GM18873 (cell line): ENCODE results near the gene NFKBIA.
"Not testable (repeated sequence)": the region's sequence is repeated elsewhere in the genome, so short reads cannot be mapped to it uniquely, and the experiment has no call there.

Experiments used
- ATAC-seq: cut with Tn5 transposase; IDR thresholded peaks from one replicate; pipeline ENCODE4 v1.9.1; 2021; ENCODE audit warnings: mild to moderate bottlenecking, moderate library complexity, moderate number of reproducible peaks; ENCODE audit not compliant: unreplicated experiment, low FRiP score

NFKBIA gene

DNA sequence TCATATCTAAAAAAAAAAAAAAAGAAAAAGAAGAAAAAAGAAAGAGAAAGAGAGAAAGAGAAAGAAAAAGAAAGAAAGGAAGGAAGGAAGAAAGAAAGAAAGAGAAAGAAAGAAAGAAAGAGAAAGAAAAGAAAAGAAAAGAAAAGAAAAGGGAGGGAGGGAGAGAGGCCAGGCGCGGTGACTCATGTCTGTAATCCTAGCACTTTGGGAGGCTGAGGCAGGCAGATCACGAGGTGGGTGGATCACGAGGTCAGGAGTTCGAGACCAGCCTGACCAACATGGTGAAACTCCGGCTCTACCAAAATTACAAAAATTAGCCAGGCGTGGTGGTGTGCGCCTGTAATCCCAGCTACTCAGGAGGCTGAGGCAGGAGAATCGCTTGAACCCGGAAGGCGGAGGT is 31.3 kb downstream of the NFKBIA start:
- not testable (repeated sequence) for ATAC-seq

DNA sequence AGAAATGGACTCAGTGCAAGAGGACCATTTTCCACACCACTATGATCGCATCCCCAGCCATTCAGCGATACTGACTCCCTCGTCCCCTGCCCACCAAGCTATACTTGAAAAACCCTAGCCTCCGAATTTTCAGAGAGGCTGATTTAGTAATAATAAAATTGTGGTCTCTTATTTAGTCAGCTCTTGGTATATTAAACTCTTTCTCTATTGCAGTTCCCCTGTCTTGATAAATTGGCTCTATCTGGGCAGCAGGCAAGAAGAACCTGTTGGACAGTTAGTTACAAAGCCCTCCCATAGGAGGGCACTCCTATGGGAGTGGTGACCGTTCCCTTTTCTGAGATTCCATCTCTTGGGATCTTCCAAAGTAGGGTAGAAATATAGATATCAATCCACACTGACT is 33.6 kb downstream of the NFKBIA start:
- no peak for ATAC-seq

DNA sequence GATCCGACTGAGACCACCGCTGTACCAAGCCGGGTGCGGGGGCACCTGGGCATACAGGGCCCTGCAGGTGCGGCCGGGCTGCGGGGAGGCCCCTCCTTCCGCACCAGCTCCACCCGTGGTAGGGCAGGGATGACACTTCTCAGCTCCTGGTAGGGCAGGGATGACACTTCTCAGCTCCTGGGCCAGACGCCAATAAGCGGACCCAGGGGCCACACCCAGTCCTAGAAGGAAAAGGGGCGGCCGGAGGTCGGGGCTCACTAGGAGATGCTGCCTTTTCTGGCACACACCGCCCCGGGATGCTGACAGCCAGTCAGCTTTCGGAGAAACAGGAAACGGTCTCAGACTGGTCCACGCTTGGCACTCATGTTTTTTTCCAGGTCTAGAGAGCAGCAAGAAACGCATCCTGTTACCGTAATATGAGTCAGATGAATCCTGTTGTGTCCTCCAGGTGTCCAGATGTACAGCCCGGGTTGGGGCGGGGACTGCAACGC is 34.8 kb downstream of the NFKBIA start:
- no peak for ATAC-seq

DNA sequence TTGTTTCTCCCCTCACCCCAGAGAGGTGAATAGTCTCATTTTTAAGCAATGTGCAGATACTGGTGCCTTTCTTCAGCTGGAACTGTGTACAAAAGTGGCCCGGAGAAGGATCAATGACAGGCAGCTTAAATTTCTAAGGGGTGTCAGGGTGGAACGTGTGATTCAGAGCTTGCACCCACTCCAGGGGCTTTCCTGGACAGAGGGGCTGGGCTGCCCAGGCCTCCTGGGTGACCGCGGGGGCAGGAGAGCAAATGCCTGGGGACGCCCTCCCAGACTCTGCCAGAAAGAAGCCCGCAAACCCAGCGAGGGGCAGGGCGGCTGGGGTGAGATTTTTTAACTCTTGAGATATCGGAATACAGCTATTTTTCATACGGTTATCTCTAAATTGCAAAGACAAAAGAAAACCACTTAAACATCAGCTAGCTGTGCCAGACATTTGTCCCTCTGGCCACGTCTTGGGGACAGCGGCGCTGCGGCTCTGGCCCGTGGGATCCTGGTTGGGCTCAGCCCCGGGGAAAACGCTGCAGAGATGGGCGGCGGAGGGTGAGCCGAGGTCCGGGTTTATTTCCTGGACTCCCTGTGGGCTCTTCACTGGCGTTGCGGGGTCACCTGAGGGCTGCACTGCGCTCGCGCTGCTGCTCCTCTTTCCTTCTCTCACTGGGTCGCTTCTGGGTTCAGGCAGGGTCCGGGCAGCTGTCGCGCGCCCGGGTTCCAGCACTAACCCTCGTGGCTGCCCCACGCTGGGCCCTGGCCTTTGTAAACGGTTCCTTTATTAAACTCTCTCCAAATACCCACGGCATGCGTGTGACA is 35.8 kb downstream of the NFKBIA start:
- ATAC-seq: no peak

DNA sequence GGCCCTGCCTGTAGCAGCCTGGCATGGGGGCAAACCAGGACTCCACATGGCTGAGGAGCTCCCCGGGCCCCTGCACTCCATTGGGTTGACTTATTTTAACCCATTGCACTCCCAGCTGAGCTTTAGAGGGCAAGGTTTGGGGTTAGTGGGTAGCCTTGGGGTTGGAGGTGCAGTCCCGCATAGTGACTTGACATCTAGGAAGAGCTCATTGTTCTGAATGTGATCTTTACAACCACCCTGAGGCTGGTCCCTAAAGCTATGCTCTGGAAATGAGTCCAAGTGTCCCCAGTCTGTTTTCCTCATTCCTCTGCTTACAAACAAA is 36.4 kb downstream of the NFKBIA start:
- no peak for ATAC-seq

DNA sequence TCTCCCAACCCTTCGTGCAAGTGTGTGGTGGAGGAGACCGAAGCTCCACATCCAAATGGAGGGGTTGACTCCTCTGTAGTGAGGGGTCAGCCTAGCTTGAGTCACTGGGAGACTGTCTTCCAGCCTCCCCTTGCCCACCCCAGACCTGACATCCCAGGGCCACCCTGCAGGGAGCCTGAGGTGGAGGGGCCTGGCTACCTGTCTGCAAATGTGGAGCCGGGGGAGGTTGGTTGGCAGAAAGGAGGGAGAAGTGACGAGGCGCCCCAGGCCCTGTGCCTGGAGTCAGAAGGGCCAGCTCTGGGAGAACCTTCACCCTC is 37.5 kb downstream of the NFKBIA start:
- no peak for ATAC-seq

DNA sequence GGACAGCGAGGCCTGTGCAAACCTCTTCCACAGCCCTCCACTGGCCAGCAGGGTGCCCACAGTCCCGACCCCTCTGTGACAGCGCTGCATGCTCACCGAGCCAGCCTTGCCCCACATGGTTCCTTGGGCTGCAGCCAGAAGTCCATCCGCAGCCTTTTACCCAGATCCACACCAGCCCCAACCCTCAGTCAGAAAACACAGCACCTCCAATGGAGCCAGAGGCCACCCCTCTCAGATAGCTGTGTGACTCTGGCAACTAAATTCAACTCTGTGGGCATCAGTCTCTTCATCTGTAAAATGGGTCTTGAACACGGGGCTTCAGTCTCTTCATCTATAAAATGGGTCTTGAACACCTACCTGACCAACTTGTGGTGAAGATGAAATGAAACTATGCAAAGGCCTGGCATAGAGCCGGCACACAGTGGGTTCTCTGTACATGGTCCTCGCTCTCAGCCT is 38.0 kb downstream of the NFKBIA start:
- ATAC-seq: no peak

DNA sequence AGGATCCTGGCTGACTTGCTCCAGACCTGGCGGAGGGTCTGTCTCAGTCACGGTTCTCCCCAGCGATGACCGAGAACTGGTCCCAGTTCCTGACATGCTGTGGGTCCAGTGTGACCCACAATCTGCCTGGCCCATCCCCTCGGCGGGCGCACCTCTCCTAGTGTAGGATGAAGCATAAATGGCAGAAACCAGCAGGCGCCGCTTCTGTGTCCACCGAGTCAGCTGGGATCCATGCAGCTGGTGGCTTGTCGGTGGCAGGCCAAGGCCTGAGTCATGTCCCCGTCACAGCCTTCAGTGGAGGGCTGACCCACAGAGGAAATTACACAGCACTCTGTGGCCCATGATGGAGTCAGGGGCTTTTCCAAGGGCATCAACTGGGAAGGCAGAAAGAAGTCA is 38.5 kb downstream of the NFKBIA start:
- no peak for ATAC-seq

DNA sequence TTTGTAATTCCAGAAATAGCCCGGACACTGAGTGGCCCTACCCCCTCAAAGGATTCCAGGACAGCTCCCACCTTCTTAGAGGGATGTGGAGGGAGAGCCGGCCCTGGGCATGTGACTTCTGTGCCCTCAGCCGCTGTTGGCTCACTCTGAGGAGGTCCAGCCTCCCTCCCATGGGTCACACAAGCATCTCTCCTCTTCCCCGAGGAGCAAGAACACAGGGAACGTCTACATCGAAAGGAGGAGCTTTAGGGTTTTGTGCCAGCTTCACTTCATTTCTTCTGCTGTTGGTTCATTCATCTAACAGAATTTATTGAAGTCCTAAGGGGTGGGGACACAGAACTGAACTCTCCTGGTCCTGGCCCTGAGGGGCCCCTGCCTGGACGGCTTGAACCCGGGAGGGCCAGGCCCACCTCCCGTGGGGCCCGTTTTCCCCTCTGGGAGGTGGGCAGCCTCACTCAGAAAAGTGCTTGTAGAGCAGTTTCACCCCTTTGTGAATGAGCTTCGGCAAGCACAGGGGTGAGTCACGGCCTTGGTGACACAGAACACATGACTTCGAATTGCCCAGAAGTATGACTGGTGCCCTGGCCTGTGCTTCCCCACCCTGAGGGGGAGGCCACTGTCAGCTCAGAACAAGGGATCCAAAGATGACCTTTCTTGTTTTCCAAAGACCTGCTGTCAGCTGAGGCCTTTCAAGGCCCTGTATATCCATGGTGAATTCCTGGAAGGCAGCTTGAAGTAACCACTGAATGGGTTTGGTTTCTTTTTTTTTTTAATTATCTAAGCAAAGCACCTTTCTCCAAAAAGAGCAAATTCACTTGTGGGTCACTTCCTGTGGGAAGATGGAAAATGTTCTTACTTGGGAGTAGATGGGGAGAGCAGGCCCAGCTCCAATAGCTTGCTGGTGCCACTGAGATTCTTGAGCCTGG is 39.2 kb downstream of the NFKBIA start:
- no peak for ATAC-seq

DNA sequence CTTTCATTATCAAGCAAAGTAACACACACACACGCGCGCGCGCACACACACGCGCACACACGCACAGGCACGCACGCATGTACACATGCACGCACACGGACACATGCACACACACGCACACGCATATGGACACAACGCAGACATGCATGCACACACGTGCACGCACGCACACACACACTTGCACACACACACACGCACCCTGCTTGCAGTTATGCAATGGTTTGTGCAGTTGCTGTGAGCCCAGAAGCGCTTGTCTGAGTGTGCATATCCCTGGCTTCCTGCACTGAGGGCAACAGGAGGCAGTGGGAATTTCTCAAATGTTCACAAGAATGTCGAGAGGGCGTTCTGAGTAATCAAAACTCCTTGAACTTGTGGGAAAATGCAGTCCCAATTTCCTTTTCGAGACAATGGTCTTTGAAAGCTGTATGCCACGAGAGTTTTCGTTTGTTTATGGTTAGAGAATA is 41.6 kb downstream of the NFKBIA start:
- ATAC-seq: no peak

DNA sequence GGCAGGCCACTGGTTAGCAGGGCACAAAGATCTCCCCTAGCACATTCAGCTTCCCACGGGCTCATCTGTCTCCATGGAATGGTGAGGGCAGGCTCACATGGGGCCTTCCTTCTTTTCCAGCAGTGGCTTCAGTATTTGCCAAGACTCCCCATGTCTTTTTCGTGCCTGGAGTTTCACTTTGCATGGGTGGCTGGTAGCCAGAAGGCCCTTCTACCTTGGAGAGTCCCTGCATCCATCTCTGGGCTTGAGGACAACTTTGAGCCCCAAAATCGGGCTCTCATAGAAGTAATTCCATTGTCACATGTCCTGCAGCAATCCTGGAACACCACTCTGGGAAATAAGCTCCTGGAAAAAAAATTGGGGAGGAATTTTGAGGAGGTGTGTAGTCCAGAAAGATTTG is 42.1 kb downstream of the NFKBIA start:
- ATAC-seq: no peak

DNA sequence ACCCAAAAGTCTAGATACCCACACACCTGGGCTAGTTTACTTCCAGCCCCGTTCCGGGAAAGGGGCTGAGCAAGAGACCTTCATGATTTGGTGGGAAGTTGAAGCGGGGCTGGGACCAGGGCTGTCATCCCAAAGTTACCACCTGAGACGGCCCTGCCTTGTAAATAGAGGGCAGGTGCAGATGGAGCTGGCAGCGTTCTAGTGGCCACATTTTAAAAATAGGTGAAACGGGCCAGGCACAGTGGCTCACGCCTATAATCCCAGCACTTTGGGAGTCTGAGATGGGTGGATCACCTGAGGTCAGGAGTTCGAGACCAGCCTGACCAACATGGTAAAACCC is 43.4 kb downstream of the NFKBIA start:
- no peak for ATAC-seq

DNA sequence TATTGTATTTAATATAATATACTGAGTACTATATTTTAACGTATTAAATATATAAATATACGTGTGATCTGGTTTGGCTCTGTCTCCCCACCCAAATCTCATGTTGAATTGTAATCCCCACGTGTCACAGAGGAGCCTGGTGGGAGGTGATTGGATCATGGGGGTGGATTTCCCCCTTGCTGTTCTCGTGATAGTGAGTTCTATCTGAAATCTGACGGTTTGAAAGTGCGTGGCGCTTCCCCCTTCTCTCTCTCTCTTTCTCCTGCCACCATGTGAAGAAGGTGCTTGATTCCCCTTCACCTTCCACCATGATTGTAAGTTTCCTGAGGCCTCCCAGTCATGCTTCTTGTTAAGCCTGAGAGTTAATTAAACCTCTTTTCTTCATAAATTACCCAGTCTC is 44.9 kb downstream of the NFKBIA start:
- not testable (repeated sequence) for ATAC-seq

DNA sequence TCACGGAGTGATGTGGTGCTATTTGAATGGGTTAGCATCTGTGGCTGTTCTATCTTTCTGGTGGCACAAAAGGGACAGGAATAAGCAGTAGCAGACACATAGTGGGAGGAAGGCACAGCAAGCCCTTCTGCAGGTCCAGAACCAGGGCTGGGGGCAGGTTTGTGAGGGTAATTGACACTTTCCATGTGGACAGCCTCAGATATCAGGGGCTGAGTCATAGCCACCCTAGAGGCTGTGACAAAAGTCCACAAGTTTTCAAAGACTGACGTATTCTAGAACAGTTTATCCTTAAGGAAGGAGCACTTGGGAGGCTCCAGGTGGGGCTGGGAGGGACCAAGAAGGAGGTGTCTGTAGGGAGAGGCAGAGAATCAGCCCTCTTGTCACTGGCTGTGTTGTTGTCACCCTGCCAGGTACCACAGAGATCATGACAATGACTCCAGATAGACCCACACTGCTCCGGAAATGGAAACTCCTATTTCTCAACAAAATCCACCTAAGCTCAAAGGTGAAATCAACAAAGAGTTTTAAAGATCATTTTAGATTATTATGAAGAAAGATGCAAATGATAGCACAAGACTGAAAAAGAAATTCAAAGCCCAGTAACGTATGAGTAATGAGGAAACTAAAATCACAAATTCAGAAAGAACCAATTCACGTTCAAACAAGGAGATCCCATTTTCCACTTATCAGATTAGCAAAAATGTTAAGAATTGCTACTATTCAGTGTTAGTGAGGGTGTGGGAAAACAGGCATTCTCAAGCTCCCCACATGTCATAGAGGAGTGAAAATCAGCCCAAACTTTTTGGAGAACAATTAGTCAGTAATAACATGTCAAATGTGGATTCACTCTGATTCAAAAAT is 48.3 kb downstream of the NFKBIA start:
- ATAC-seq: no peak

DNA sequence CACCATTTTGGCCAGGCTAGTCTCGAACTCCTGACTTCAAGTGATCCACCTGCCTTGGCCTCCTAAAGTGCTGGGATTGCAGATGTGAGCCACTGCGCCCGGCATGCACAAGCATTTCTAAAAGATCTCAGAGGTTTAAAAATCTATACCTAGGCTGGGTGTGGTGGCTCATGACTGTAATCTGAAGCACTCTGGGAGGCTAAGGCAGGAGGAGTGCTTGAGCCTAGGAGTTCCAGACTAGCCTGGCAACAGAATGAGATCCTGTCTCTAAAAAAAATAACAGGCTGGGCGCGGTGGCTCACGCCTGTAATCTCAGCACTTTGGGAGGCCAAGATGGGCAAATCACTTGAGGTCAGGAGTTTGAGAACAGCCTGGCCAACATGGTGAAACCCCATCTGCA is 49.3 kb downstream of the NFKBIA start:
- not testable (repeated sequence) for ATAC-seq

DNA sequence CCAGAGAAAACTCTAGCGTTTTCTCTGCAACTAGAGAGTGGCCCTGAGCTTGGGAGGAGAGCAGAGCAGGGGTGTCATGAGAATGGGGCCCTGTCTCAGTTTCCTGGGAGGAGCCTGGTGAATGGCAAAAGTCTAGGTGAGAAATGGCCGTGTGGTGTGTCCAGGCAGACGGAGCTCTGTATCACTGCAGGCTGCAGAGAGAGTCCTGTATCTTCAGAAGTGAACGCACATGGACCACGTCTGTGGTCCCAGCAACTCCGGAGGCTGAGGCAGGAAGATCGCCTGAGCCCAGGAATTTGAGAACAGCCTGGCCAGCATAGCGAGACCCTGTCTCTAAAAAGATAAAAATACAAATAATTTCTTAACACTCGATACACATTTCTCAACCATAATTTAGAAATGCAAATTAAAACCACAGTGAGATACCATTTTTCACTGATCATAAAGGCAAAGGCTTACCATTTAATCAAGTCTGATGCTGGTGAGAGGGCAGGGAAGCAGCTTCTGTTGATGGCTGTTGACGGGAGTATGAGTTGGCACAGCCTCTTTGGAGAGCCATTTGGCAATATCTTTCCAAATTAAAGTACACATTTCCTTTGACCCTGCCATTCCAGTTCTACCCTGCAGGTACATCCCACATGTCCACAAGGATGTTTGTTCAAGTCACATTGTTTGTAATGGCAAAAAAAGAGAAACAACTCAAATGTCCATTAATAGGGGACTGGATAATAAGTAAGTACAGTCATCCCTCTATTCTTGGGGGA is 51.0 kb downstream of the NFKBIA start:
- no peak for ATAC-seq

DNA sequence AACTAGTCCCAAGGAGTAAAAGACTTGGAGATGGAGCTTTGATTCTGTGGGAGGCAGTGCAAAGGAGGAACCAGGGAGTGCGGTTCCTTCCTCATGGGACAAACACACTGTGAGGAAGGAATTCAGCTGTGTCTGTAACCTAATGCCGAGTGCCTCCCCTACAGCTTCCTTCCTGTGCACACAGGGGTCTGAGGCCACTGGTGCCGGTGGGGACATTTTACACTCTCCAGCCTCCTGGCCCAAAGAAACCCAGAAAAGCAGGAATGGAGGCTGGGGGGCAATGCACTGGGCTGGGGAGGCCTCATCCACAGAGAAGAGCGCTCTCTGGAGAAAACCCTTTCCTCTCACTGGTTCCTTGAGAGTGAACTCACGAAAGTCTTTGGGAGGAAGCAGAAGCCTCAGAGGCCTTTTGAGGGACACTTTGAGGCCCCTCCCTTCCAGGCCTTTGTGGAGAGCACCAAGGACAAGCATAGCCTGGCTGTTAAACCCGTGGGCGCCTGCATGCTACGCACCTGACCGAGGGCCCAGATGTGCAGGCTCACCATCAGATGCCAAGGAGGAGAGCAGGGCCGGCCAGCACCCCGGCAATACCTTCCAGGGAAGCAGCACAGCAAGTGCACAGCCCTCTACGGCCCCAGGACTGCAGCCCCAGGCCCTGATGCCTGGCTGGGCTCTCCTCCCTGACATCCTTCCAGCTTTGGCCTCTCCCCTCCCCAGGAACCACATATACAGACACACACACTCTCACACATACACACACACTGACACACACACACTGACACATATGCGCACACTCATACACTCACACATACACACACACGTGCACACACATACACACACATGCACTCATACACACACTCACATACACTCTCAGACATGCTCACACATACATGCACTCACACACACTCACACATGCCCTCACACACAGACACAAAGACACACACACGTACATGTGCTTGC is 52.0 kb downstream of the NFKBIA start:
- ATAC-seq: no peak

DNA sequence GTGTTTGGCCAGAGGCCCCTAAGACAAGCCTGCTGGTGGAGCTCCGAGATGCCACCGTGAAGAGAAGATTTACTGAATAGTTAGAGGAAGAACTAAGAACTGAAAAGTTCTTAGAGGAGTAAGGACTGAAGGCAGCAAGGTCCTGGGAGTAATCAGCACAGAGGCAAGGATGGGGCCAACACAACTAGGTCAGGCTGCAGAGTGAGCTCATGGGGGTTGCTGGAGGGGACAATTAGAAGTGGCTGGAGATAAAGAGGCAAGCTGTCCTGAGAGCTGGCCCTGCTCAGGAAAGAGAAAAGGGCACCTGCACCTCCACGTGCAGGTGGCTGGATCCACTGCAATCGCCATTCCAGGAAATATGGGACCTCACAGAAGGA is 52.7 kb downstream of the NFKBIA start:
- no peak for ATAC-seq
